HG03565 (cell line): ENCODE measurements around the gene PEF1.
"Not testable (repeated sequence)": the region's sequence is repeated elsewhere in the genome, so short reads cannot be mapped to it uniquely, and the experiment has no call there.

Experiments
- ATAC-seq: cut with Tn5 transposase; IDR thresholded peaks from one replicate; pipeline ENCODE4 v1.9.1; 2021; ENCODE audit warnings: mild to moderate bottlenecking, moderate library complexity; ENCODE audit not compliant: unreplicated experiment

Gene PEF1

GRCh38 chr1:31615939-31616338, 28.7 kb downstream of the PEF1 start:
- ATAC-seq: no peak

- no peak for ATAC-seq
Measured at GRCh38 chr1:31615414-31615813, 29.3 kb downstream of the PEF1 start.

- ATAC-seq: no peak
Measured at GRCh38 chr1:31614414-31615005, 30.2 kb downstream of the PEF1 start.

- ATAC-seq: no peak
Measured at GRCh38 chr1:31609514-31610118, 35.1 kb downstream of the PEF1 start.

GRCh38 chr1:31607360-31607759, 37.3 kb downstream of the PEF1 start:
- no peak for ATAC-seq

GRCh38 chr1:31605908-31606427, 38.7 kb downstream of the PEF1 start:
- peak; percentile 76 for ATAC-seq

- no peak for ATAC-seq
Measured at GRCh38 chr1:31602081-31602480, 42.6 kb downstream of the PEF1 start.

- ATAC-seq: no peak
Measured at GRCh38 chr1:31600641-31601040, 44.0 kb downstream of the PEF1 start.

- ATAC-seq: no peak
Measured at GRCh38 chr1:31598980-31599379, 45.7 kb downstream of the PEF1 start.

GRCh38 chr1:31596737-31597097, 48.0 kb downstream of the PEF1 start:
- ATAC-seq: no peak

- no peak for ATAC-seq
Measured at GRCh38 chr1:31595836-31596736, 48.6 kb downstream of the PEF1 start.

- no peak for ATAC-seq
Measured at GRCh38 chr1:31593770-31594632, 50.7 kb downstream of the PEF1 start.

GRCh38 chr1:31593136-31593665, 51.5 kb downstream of the PEF1 start:
- no peak for ATAC-seq

GRCh38 chr1:31592132-31592531, 52.5 kb downstream of the PEF1 start:
- no peak for ATAC-seq

- no peak for ATAC-seq
Measured at GRCh38 chr1:31591425-31592093, 53.1 kb downstream of the PEF1 start.

GRCh38 chr1:31588751-31589515, 55.7 kb downstream of the PEF1 start:
- no peak for ATAC-seq

- no peak for ATAC-seq
Measured at GRCh38 chr1:31587720-31588423, 56.8 kb downstream of the PEF1 start.

GRCh38 chr1:31587328-31587699, 57.4 kb downstream of the PEF1 start:
- ATAC-seq: not testable (repeated sequence)
